Erythroblast (primary cell): ENCODE data around the gene GORAB.

Experiments
- DNase-seq, 2 experiments: peaks; one replicate each; lab custom pipeline; 2025; lab: John Stamatoyannopoulos, UW
- GATA1 ChIP-seq: IDR thresholded peaks from 2 replicates; pipeline ENCODE4 v1.6.1; 2011; ENCODE audit warnings: low read depth, mild to moderate bottlenecking, control low read depth, low read length, moderate library complexity
- POLR2A ChIP-seq: IDR thresholded peaks from 2 replicates; pipeline ENCODE4 v1.6.1; 2011; ENCODE audit warnings: mild to moderate bottlenecking, low read length

The GORAB gene

GRCh38 chr1:170592591-170593111, 60.7 kb downstream of the GORAB start:
- TF ChIP-seq GATA1, result no peak
- TF ChIP-seq POLR2A, result no peak
- no peak for DNase-seq

- no peak for DNase-seq
- no peak for TF ChIP-seq GATA1
- TF ChIP-seq POLR2A, result no peak
These were observed 61.4 kb downstream of the GORAB start for GRCh38 chr1:170593173-170594011.

GRCh38 chr1:170594066-170594626, 62.2 kb downstream of the GORAB start:
- TF ChIP-seq POLR2A (no peak), GATA1 (no peak)
- DNase-seq, result no peak

GRCh38 chr1:170596701-170597100, 64.7 kb downstream of the GORAB start:
- DNase-seq, result no peak
- TF ChIP-seq POLR2A, result no peak
- TF ChIP-seq GATA1, result no peak

- TF ChIP-seq POLR2A (no peak), GATA1 (no peak)
- no peak for DNase-seq
These were observed 66.7 kb downstream of the GORAB start for GRCh38 chr1:170598618-170599017.

- DNase-seq, result no peak
- TF ChIP-seq POLR2A (no peak), GATA1 (no peak)
These were observed 67.1 kb downstream of the GORAB start for GRCh38 chr1:170599033-170599432.

- DNase-seq, result no peak
- TF ChIP-seq POLR2A (no peak), GATA1 (no peak)
These were observed 69.9 kb downstream of the GORAB start for GRCh38 chr1:170601866-170602265.
